ENCODE measurements around the gene IL20.

IL20 gene

GRCh38 chr1:206882555-206882954 is 17.1 kb downstream of the IL20 start:
- peak in 1 of 3 donors; percentile 21 for DNase-seq

DNA sequence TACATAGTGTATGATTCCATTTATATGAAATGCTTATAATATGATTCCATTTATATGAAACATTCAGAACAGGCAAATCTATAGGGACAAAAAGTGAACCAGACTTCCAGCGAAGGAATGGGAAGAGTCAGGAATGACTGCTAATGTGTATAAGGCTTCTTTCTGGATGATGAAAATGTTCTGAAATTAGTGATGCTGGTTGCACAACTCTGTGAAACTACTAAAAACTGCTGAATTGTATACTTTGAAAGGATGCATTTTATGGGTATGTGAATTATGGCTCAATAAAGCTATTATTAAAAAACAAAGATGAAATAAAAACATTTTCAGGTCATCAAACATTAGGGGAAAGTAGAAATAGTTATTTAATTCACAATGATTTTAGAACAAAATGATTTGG is 17.7 kb downstream of the IL20 start:
- no peak for DNase-seq

GRCh38 chr1:206883876-206884275 is 18.5 kb downstream of the IL20 start:
- DNase-seq, result no peak

GRCh38 chr1:206885341-206886060 is 20.1 kb downstream of the IL20 start:
- DNase-seq, result peak in 1 of 3 donors; percentile 34

GRCh38 chr1:206886831-206887230 is 21.4 kb downstream of the IL20 start:
- no peak for DNase-seq

GRCh38 chr1:206887701-206888100 is 22.3 kb downstream of the IL20 start:
- DNase-seq, result no peak

DNA sequence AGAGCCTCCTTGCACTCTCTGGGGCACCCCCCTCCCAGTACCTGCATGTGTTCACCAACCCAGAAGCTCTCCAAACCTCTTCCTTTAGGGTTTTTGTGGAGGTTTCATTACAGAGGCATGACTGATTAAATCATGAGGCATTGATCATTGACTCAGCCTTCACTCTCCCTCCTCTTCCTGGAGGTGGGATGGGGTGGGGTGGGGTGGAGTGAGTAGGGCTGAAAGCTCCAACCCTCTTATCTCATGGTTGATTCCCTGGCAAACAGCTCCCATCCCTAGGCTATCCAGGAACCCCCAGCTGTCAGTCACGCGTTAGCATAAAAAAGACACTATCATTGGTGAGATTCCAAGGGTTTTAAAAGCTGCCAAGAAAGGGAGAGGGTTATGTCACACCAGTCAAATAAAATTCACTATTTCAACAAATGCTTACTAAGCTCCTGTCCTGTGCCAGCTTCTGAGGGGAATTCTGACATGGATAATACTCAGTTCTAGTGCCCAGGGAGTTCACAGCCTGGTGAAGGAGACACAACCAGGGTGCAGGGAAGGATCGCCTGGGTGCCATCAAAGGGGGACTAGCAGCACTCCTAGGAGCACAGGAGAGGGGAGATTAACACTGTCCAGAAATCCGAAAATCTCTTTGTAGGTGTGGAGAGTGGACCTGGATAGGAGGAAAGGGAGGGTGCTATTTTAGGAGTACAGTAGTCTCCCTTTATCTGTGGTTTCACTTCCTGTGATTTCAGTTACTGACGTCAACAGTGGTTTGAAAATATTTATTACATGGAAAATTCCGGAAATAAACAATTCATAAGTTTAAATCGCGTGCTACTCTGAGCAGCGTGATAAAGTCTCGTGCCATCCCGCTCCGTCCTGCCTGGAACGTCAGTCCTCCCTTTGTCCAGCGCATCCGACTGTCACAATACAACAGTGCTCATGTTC is 25.0 kb downstream of the IL20 start:
- DNase-seq, result peak; percentile 71 to 92 (median 89)

DNA sequence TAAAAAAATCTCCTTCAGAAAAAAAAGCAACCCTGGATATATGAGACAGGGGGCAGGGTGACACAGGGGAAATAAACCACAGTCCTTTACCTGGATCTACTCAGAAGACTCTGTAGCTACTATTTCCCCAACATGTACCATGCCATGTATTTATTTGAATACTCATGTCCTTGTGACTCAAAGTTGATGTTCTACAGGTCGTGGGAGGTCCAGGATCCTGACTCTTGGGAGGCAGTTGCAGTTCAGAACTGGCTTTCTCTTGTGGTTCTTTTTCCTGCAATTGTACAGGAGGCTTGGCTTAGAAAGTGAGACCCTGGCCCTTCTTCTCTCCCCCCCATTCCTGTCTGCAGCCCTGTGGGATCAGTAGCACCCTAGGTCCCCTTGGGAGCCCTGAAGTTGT is 26.0 kb downstream of the IL20 start:
- peak in 2 of 3 donors; percentile 27 to 32 for DNase-seq

DNA sequence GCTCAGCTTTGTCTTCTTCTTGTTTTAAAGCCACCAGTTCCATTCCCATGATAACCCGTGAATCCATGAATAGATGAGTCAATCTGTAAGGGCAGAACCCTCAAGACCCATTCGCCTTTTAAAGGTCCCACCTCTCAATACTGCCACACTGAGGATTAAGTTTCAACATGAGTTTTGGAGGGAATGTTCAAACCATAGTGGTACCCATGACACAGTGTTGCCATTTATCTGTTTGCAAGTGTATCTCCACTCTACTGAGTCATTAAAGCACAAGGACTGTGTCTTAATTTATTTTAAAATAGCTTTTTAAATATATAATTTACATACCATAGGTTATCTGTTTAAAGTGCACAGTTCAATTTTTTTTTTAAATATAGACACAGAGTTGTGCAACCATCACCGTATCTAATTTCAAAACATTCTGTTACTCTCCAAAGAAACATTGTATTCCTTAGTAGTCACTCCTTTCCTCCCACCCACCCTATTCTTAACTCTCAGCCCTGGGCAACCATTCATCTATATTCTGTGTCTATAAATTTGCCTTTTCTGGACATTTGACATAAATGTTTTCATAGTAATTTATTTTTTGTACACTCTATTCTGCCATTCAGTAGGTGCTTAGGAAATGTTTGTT is 27.0 kb downstream of the IL20 start:
- no peak for DNase-seq

DNA sequence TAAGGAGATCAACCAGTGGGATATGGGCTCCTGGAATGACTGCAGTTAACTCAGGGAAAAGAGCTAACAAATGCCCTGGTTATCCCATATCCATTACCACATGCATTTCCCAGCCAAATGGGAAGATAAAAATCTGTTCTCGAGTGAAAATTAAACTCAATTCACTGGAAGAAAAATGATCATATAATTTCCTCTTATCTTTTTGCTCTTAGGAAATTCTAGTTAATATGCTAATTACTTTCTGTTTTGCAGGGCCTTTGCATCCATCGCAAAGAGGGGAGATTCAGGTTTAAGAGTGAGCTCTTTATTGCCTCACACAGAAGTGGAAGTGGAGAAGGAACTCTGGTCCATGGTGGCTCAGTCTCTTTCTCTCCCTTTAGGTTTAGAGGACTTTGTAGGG is 28.0 kb downstream of the IL20 start:
- no peak for DNase-seq

DNA sequence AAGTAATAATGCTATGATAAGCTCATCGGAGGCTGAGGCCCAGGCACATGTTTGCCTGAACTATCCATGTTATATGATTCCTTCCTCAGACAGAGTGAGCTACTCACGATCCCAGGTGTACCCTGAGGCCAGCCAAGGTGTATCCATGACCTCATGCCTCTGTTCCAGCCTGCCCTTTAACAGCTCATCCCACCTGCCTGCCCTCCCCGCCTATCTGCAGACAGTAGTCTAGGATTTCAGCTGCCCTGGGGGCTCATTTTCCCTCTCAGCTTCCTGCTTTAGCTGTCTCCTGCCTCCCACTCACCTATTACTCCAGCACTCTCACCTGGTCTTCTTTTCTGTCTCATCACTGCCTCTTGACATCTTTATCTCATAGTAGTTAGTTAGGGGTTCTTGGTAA is 29.9 kb downstream of the IL20 start:
- DNase-seq, result no peak

- DNase-seq, result no peak
Measured at GRCh38 chr1:206895837-206896242, 30.4 kb downstream of the IL20 start.

DNA sequence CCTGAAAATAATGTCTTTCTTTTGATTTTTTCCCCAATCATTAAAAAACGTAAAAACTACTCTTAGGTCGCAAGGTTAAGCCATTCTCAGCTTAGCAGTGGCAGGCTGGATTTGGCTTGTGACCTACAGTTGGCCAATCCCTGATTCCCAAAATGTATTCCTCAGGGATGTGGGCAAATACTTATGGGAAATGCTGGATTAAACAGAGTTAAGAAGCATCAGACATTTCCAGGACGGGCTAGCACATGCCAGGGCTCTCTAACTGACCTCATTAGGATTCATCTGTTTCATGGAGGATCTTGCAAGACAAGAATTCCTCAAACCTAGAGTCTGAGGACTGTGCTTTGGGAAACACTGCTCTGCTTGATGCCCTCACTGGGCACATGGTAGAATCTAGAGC is 30.8 kb downstream of the IL20 start:
- DNase-seq, result no peak

GRCh38 chr1:206897175-206897574 is 31.8 kb downstream of the IL20 start, which contains the start of gene IL24:
IL24 (plus strand) TSS chr1:206897443; CDS start chr1:206897833, 390 bp downstream.
- DNase-seq, result no peak

DNA sequence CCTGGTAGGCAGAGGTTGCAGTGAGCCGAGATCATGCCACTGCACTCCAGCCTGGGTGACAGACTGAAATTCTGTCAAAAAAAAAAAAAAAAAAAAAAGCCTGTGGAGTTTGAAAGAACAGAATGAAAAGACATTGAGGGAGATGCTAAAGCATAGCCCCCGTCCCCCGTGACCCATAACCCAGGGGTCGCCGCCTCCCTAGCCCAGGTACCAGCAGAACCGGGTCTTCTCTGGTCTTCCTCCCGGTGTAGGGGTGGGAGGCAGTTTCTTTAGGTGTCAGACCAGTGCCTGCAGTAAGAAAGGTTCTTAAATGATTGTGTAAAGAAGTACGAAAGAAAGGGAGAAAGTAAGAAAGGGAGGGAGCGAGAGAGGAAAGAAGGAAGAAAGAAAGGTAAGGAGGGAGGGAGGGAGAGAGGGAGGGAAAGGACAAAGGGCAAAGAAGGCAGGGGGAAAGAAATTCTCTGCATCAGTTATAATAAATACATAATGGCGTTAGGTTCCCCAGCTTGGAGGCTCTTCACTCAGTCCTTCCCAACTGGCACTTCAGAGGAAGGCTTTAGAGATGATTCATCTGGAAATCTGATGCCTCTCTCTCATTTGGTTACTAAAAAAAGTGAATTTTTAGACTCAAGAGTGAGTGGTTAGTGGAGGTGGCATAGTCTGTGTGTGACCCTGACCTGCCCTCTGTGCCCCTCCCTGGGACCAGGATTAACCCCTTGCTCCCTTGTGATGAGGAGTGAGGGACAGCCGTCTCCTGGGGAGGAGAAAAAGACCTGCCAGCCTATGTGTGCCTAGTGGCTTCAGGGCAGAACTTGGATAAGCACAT is 32.9 kb downstream of the IL20 start:
- DNase-seq, result peak in 1 of 3 donors; percentile 30

GRCh38 chr1:206898915-206899431 is 33.5 kb downstream of the IL20 start:
- no peak for DNase-seq

GRCh38 chr1:206899717-206900116 is 34.3 kb downstream of the IL20 start:
- no peak for DNase-seq

DNA sequence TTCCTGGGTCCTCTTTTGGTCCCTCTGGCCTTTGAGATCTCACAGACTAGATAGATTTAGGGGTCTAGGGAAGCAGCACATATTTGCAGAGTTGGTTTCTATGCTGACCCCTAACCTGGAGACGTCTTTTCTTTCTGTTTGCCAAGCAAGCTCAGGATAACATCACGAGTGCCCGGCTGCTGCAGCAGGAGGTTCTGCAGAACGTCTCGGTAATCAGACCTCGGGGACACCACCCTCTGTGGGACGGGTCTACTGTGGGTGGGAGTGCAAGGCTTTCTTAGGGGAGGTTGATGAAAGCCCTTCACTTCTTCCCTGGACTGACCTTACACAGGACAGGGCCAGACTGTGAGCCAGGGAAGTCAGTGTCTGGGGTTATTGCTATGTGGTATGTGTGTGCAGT is 34.7 kb downstream of the IL20 start:
- DNase-seq, result no peak

GRCh38 chr1:206901944-206902343 is 36.5 kb downstream of the IL20 start:
- DNase-seq, result no peak

DNA sequence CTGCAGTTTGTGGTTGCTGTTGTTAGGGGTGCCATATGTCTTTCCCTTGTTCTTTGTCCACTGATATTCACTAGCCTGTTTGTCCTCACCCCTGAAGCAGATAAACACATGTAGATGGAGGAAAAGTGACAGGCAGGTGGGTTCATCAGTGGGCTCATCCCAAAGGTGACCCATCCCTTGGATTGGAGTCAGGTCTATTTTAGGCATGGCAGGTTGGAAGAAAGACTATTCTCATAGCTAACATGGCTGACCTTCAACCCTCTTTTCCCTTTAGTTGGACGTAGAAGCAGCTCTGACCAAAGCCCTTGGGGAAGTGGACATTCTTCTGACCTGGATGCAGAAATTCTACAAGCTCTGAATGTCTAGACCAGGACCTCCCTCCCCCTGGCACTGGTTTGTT is 37.3 kb downstream of the IL20 start:
- DNase-seq, result no peak

- DNase-seq, result no peak
Measured at GRCh38 chr1:206903687-206904086, 38.3 kb downstream of the IL20 start.

DNA sequence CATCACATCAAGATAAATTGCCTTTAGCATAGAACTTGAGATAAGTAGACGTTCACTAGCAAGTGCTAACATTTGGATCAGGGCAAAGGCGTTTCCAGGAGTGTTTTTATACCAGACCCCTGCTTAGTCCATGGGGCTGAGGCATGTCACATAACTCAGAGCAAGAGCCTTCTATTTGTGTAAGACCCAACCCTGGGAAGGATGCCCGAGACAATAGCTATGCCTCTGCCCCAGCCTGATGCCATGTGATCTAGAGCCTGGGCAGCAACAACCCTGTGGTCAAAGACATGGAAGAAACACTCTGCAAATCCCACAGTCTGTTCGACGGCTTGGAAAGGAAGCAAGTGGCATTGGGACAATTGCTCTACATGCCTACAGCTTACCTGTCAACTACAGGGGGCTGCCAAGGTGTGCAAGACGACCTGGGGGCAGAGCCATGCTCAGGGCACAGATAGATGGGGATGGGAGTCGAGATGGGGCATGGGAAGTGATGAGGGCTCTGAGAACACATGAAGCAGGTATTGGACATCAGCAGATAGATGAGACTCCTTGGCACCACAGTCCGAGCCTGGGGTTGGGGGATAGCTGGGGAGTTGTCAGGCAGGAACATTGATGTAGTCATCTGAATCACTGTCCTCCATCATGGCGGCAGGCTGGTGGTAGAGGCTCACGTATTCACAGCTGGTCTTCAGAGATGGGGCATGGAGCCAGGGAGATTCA is 39.2 kb downstream of the IL20 start:
- DNase-seq, result no peak

Data from suppressor macrophage treated with lipopolysaccharide for 1 hour (primary cell).